ENCODE measurements around the gene RHBDL1.

DNA sequence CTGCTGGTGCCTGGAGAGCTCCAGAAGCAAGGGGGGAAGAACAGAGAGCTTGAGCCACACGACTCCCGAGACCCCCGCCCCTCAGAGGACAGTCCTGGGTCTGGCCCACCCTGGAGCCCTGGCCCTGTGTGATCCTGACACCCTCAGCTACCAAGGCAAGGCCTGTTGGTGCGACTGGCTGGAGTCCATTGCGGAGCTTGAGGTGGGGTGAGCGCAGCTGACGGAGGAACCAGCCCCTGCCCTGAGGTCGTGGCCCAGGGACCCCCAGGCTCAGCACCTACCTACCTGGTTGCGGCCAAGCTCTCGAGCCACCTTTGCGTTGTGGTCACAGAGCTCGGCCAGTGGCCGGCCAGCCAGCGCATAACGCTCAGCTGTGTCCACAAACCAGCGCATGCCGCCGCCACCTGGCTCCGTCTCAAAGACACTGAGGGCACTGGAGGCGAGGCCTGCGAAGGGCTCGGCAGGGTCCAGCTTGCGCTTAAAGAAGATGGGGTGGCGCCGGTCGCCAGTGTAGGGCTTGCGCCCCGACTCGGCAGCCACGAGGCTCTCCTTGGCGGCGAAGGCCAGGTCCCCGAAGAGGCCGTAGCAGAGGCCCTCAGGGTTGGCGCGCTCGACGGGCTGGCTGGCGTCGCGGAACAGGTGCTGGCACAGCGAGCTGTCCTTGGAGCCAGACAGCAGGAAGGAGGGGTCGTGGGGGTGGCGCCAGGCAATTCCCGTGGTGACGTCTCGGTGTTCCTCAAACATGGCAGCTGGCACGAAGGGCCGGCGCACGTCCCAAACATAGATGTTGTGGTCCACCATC is 11.2 kb downstream of the RHBDL1 start:
- TF ChIP-seq, protein P1, sequence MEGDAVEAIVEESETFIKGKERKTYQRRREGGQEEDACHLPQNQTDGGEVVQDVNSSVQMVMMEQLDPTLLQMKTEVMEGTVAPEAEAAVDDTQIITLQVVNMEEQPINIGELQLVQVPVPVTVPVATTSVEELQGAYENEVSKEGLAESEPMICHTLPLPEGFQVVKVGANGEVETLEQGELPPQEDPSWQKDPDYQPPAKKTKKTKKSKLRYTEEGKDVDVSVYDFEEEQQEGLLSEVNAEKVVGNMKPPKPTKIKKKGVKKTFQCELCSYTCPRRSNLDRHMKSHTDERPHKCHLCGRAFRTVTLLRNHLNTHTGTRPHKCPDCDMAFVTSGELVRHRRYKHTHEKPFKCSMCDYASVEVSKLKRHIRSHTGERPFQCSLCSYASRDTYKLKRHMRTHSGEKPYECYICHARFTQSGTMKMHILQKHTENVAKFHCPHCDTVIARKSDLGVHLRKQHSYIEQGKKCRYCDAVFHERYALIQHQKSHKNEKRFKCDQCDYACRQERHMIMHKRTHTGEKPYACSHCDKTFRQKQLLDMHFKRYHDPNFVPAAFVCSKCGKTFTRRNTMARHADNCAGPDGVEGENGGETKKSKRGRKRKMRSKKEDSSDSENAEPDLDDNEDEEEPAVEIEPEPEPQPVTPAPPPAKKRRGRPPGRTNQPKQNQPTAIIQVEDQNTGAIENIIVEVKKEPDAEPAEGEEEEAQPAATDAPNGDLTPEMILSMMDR (IDR thresholded peaks at IDR 0.05): no peak
- no peak for TF ChIP-seq POLR2AphosphoS5 (IDR thresholded peaks at IDR 0.05)
